Lung microvascular endothelial cell (primary cell): ENCODE measurements around the gene OTOP2. TPM values are rescaled to one million over a fixed set of nuclear protein-coding genes. Genes with fewer than 3 reads are reported as not detected.
"Not testable (repeated sequence)": the region's sequence is repeated elsewhere in the genome, so short reads cannot be mapped to it uniquely, and the experiment has no call there.

Experiments used
- DNase-seq, 2 donors: peaks; one replicate each; pipeline versions ENCODE4 v3.0.0 to v3.0.0-alpha.2; 2010; ENCODE audit warnings: low read depth in 2 of 2
- total RNA-seq: library from RNA; depleted of rRNA; stranded (reverse); fragments of >200 nt; gene quantifications from 2 replicates; pipeline ENCODE4 v1.2.1, GENCODE V29; 2014

The OTOP2 gene
- total RNA-seq, 1 donor from 2014 or later, result not detected

DNA sequence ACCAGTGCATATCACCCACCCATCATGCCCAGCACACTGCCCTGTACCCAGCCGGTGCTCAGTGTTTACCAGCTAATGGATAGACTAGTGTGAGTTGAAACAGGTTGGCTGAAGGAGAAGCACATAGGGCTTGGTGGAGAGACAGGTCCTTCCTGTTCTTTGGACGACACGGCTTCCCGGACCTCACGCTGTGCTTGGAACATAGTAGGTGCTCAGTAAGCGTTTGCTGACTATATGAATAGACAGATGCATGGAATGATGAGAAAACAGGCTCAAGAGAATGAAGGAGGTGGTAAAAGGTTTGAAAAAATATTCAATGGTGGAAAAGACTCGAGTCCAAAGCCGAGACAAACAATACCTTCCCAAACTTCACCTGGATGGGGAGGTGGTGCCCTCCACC is 23.9 kb upstream of the OTOP2 start:
- DNase-seq, result no peak

GRCh38 chr17:74901353-74902135 is 22.5 kb upstream of the OTOP2 start:
- DNase-seq, result no peak

GRCh38 chr17:74903034-74903433 is 21.0 kb upstream of the OTOP2 start:
- DNase-seq, result no peak

GRCh38 chr17:74903671-74904070 is 20.4 kb upstream of the OTOP2 start:
- no peak for DNase-seq

DNA sequence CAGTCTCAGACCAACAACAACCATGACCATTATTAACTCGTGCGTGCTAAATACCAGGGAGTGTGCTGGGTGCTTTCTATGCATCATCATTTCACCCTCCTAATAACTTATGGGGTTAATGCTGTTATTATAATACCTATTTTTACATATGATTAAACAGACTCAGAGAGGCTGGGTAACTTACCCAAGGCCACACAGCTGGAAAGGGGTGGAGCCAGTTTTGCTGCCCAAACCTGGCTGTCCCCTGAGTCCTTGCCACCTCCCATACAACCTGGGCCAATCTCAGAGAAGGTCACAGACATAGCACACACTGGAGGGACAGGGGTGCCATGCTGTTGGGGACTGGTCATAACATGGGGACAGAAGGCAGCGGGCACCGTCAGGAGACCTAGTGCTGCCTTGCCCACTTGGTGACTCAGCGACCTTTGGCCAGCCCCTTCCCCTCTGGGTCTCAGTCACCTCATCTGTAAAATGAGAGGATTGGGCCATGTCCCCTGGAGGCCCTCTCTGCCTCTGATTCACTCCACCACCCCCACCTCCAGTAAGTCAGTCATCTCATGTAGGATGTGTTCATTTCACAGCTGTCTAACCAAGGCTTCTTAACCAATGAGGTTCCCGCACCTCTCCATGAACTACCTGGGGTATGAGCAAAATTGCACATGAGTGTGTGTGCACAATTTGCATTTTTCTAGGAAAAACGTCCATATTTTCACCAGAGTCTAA is 19.2 kb upstream of the OTOP2 start:
- DNase-seq, result no peak

GRCh38 chr17:74906214-74906793 is 17.8 kb upstream of the OTOP2 start:
- DNase-seq, result not testable (repeated sequence)

DNA sequence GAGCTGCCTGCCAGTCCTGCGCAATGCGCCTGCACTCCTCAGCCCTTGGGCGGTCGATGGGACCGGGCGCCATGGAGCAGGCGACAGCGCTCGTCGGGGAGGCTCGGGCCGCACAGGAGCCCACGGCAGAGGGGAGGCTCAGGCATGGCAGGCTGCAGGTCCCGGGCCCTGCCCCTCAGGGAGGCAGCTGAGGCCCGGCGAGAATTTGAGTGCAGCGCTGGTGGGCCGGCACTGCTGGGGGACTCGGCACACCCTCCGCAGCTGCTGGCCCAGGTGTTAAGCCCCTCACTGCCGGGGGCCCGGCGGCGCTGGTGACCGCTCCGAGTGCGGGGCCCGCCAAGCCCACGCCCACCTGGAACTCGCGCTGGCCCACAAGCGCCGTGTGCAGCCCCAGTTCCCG is 17.1 kb upstream of the OTOP2 start:
- no peak for DNase-seq

DNA sequence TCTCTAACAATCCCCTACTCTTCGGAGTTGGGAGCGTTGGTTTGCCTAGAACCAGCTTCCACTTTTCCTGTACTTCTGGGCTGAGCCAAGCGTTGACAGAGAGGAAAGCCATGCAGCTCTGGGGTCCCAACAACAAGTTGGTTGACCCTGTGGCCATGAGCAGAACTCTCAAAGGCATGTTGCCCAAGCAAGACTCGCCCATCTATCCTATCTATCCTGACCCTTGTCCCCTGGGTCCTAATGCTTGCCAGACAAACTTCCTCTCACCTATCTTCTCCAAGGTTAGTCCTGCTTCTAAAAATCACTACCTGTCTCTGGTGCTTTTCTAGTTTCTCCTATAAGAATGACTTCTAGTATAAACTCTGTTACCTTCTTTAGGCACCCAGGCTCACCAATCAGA is 15.0 kb upstream of the OTOP2 start:
- DNase-seq, result not testable (repeated sequence)

DNA sequence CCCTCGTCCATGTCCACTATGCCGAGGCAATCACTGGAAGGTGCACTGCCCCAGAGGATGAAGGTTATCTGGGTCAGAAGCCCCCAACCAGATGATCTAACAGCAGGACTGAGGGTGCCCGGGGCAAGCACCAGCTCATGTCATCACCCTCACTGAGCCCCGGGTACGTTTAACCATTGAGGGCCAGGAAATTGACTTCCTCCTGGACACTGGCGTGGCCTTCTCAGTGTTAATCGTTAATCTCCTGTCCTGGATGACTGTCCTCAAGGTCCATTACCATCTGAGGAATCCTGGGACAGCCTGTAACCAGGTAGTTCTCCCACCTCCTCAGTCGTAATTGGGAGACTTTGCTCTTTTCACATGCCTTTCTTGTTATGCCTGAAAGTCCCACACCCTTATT is 12.7 kb upstream of the OTOP2 start:
- DNase-seq, result not testable (repeated sequence)

DNA sequence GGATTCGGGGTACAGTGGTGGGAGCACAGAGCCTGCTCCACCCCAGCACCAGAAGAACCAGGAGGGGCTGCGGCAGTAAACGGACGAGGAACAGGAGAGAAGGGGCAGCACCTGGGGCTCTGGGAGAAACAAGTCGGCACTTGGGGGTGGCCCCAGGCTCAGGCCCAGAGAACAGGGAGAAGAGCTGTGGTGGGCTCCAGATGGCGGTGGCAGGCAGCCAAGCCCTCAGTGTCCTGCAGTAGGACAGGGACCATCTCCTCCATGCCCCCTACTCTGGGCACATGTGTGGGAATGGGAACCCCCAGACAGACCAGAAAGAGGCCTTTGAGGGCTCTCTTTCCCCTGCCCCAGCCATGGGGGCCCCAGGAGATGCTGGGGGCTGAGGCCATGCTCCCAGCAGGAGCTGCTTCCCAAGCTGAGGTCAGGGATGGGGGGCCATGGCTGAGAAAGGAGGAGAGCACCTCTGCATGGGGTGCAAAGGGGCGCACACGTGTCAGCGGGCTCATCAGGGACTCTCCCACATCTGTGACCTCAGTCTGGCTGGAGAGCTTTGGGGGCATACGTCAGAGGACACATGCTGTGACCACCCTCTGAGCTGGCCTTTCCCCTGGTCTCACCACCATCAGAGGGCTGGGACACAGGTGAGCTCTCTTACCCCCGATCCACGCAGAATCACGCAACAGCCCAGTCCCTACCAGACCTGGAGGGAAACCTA is 7.8 kb upstream of the OTOP2 start:
- no peak for DNase-seq

DNA sequence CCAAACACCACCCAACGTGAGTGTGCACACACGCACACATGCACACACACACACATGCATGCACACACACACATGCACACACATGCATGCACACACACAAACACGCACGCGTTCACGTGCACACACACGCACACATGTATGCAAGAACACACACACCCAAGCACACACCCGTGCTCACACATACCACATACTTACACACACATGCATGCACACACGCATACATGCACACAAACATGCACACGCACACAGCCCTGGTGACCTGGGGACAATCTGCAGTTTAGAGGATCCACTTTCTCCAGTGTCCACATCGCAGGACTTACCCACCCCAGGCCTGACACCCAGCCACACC is 7.2 kb upstream of the OTOP2 start:
- DNase-seq, result no peak

GRCh38 chr17:74917430-74917829 is 6.6 kb upstream of the OTOP2 start:
- DNase-seq, result no peak

DNA sequence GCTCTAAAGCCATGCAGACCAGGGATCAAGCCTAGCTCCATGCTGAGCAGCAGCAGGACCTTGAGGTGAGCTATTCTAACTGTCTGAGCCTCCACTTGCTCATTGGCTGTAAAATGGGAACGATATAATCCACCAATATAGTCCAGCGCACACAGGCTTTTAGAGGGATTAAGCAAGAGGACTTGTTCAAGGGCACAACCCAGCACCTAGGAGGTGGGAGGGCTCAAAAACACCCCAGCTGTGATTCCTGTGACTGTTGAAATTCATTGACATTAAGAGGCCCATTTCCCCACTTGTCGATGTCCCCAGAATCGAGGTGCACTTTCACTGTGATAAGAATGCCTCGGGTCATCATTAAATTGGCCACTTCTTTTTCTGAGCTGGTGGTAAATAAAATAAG is 5.2 kb upstream of the OTOP2 start:
- no peak for DNase-seq

GRCh38 chr17:74919440-74920305 is 4.4 kb upstream of the OTOP2 start:
- DNase-seq, result peak; percentile 19 to 21

GRCh38 chr17:74920306-74920620 is 3.8 kb upstream of the OTOP2 start:
- DNase-seq, result no peak

GRCh38 chr17:74920642-74921025 is 3.4 kb upstream of the OTOP2 start:
- no peak for DNase-seq

- DNase-seq, result no peak
Observed at GRCh38 chr17:74921026-74921681, 2.9 kb upstream of the OTOP2 start.

- DNase-seq, result no peak
Observed at GRCh38 chr17:74921769-74922168, 2.3 kb upstream of the OTOP2 start.

DNA sequence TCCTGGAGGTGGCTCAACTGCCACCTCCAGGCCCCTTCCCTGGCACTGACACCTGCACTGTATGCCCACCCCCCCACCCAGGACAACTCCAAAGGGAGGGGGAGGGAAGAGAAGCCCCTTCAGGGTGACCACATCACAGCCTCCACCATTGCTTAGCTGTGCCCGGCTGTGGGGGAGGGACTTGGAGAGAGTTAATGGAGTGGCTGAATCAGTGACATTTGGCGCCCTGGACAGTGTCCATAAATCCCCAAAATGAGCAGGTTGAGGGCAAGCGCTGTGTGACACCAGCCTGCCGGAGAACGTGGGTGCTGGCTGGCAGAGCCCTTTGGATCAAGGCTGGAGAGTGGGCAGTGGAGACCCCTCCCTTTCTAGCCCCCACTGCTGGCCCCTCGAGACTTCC is 1.9 kb upstream of the OTOP2 start:
- DNase-seq, result no peak

GRCh38 chr17:74922694-74923537 is 1.2 kb upstream of the OTOP2 start, which contains the start of gene USH1G:
USH1G (minus strand) TSS chr17:74923255; CDS start chr17:74923073, 182 bp downstream.
- no peak for DNase-seq
